Prostate gland (tissue), 2 donors: ENCODE measurements around the gene EPHB4.

ENCODE experiments used
- CTCF ChIP-seq, 4 experiments: fragments of 200-600 bp in 2 of 4; fragments of 450-650 bp in 2 of 4; sonication (generic) in 2 of 4; IDR thresholded peaks; 1 replicate in 3 of 4; 2 replicates in 1 of 4; pipeline ENCODE4 v1.5.1; 2016 to 2019; ENCODE audit warnings: antibody characterized with exemption in 4 of 4, mild to moderate bottlenecking in 2 of 4, moderate library complexity in 2 of 4
- POLR2AphosphoS5 ChIP-seq: sonication (generic); formaldehyde crosslinking; IDR thresholded peaks from one replicate; pipeline ENCODE4 v1.6.1; 2017; ENCODE audit warnings: antibody characterized with exemption

- TF ChIP-seq CTCF (IDR thresholded peaks at IDR 0.05), result no peak
- TF ChIP-seq POLR2AphosphoS5, result no peak
Measured at GRCh38 chr7:100860702-100861615, 33.6 kb upstream of the EPHB4 start.
